Motor neuron (in vitro differentiated cells): ENCODE data around the gene FAM98C. TPM values are rescaled to one million over a fixed set of nuclear protein-coding genes. Genes with fewer than 3 reads are reported as not detected.

Experiments
- ATAC-seq, 8 experiments: fragments of 200-7000 bp; cut with Tn5 transposase; replicated peaks in 6 of 8; 2 replicates each; pipeline ENCODE4 v1.8.0; 2021; ENCODE audit warnings: mild to moderate bottlenecking in 8 of 8, moderate library complexity in 8 of 8
- H3K27ac ChIP-seq, 2 donors: fragments of 250-450 bp; sonication (Bioruptor Pico); 2 replicates each; pipeline ENCODE4 v1.9.0; 2021; ENCODE audit warnings: antibody characterized with exemption in 2 of 2, mild to moderate bottlenecking in 2 of 2, moderate library complexity in 1 of 2
- H3K4me1 ChIP-seq, 2 donors: fragments of 250-450 bp; sonication (Bioruptor Pico); replicated peaks in 1 of 2; 2 replicates each; pipeline ENCODE4 v1.6.1; 2021; ENCODE audit warnings: antibody characterized with exemption in 2 of 2, mild to moderate bottlenecking in 2 of 2, moderate library complexity in 1 of 2
- H3K4me3 ChIP-seq, 5 donors: fragments of 250-450 bp; sonication (Bioruptor Pico); 2 replicates each; pipeline ENCODE4 v1.9.0; 2021; ENCODE audit warnings: antibody characterized with exemption in 5 of 5, mild to moderate bottlenecking in 5 of 5, moderate library complexity in 4 of 5
- WGBS, 10 experiments: fragments of 450-650 bp; shearing (Covaris generic); methylation state at CpG; one replicate each; pipeline ENCODE4 v1.0.0; 2022; 5-methylcytosine and 5-hydroxymethylcytosine counted together
- in situ Hi-C, 9 experiments: fragments of 400-800 bp; cut with MboI; loops; one replicate each; pipeline ENCODE4 v1.15.0; 2021; ENCODE audit warnings: low sequenced_read_pairs in 9 of 9, low pct_unique_long_range_greater_than_20kb in 2 of 9; ENCODE audit not compliant: unreplicated experiment in 9 of 9
- total RNA-seq, 8 experiments: library from RNA; unstranded; fragments of 300-600 nt; gene quantifications; 2 replicates each; pipeline versions ENCODE4 v1.2.3 to v1.2.4, GENCODE V29; 2022

Gene FAM98C
- total RNA-seq, 8 experiments from 2014 or later: 7.8 to 13.6 (median 12.2) TPM

- H3K4me3 ChIP-seq: no peak overlapping the region
- WGBS, 10 experiments: 0 to 100% (median 50%) methylated on average over 1 to 3 of the region's 4 CpGs; no CpG with 5 or more reads in 3 of the 10 experiments
- peak in 1 of 8 experiments; percentile 72 for ATAC-seq
- in situ Hi-C loops: no loop called here
- no peak overlapping the region for H3K27ac ChIP-seq
- H3K4me1 ChIP-seq: no peaks in the 10 kb centered on the region
Measured at GRCh38 chr19:38455031-38455430, 52.1 kb downstream of the FAM98C start.

- no peak for ATAC-seq
- 7 to 92% (median 68%) methylated on average over 1 to 4 of the region's 5 CpGs; no CpG with 5 or more reads in 2 of the 10 experiments for WGBS, 10 experiments
- in situ Hi-C loops: no loop called here
Measured at GRCh38 chr19:38457202-38457601, 54.3 kb downstream of the FAM98C start.

GRCh38 chr19:38457690-38458405 lies 55.0 kb downstream of the FAM98C start:
- no peak for ATAC-seq
- Histone ChIP-seq H3K4me1 (no peaks in the 10 kb centered on the region), H3K4me3 (no peak overlapping the region), H3K27ac (no peak overlapping the region)
- in situ Hi-C loops: no loop called here
- WGBS, 10 experiments: 43 to 100% (median 84%) methylated on average over 1 to 7 of the region's 15 CpGs; no CpG with 5 or more reads in 3 of the 10 experiments

More at GRCh38 chr19:38457202-38457601, 54.3 kb downstream of the FAM98C start:
- Histone ChIP-seq H3K27ac (no peak overlapping the region), H3K4me3 (no peak overlapping the region), H3K4me1 (no peaks in the 10 kb centered on the region)

Other genes starting within 250 kb of the FAM98C start
- 10 to 100 TPM in 5 of 8 experiments, 1 to 10 TPM in 3; 1.3 to 60.4 (median 25.9) TPM for gene DPF1, start 178.9 kb upstream of the FAM98C start, total RNA-seq
- 10 to 100 TPM in 2 of 8 experiments, 1 to 10 TPM in 4, not detected in 2; 1.2 to 12.1 (median 4.5) TPM for gene PPP1R14A, start 146.7 kb upstream of the FAM98C start, total RNA-seq
- 10 to 100 TPM in 5 of 8 experiments, 1 to 10 TPM in 1, under 1 TPM in 2; 0.59 to 46.2 (median 24.6) TPM for gene SPINT2, start 138.5 kb upstream of the FAM98C start, total RNA-seq
- 1 to 10 TPM in 1 of 8 experiments, not detected in 7; 2.4 TPM for gene C19orf33, start 98.8 kb upstream of the FAM98C start, total RNA-seq
- 100 to 1,000 TPM in 2 of 8 experiments, 10 to 100 TPM in 6; 38.3 to 283 (median 81.1) TPM for gene YIF1B, start 87.1 kb upstream of the FAM98C start, total RNA-seq
- gene KCNK6, start 83.2 kb upstream of the FAM98C start, total RNA-seq: 1 to 10 TPM in 3 of 8 experiments, under 1 TPM in 5; 0.38 to 5.7 (median 0.65) TPM
- 10 to 100 TPM in 2 of 8 experiments, 1 to 10 TPM in 6; 1.6 to 14.5 (median 4.4) TPM for gene CATSPERG, start 67.3 kb upstream of the FAM98C start, total RNA-seq
- 100 to 1,000 TPM; 165 to 302 (median 214) TPM for gene PSMD8, start 28.5 kb upstream of the FAM98C start, total RNA-seq
- 1 to 10 TPM in 6 of 8 experiments, under 1 TPM in 2; 0.41 to 3.2 (median 1.5) TPM for gene GGN, start 15.1 kb upstream of the FAM98C start, total RNA-seq
- gene SPRED3, start 14.4 kb upstream of the FAM98C start, total RNA-seq: 1 to 10 TPM in 7 of 8 experiments, under 1 TPM in 1; 0.87 to 7.6 (median 3.8) TPM
- gene RASGRP4, start 23.1 kb downstream of the FAM98C start, total RNA-seq: under 1 TPM; 0.09 to 0.66 (median 0.32) TPM
- 1 to 10 TPM; 1.4 to 4.7 (median 1.8) TPM for gene RYR1, start 30.6 kb downstream of the FAM98C start, total RNA-seq
- 1 to 10 TPM; 1.4 to 8.6 (median 2.1) TPM for gene MAP4K1, start 214.9 kb downstream of the FAM98C start, total RNA-seq
- gene EIF3K, start 216.1 kb downstream of the FAM98C start, total RNA-seq: 100 to 1,000 TPM; 285 to 408 (median 333) TPM
- 100 to 1,000 TPM in 3 of 8 experiments, 10 to 100 TPM in 5; 31.6 to 251 (median 83.9) TPM for gene ACTN4, start 244.6 kb downstream of the FAM98C start, total RNA-seq